RPMI8226 (cell line): ENCODE measurements around the gene TTLL12.

Experiments used
- DNase-seq: peaks from one replicate; pipeline ENCODE4 v3.0.0-alpha.2; 2015

Gene TTLL12

GRCh38 chr22:43198126-43198525 lies 11.2 kb upstream of the TTLL12 start:
- DNase-seq, result no peak

GRCh38 chr22:43197271-43197941 lies 10.5 kb upstream of the TTLL12 start:
- peak; percentile 59 for DNase-seq

- no peak for DNase-seq
Observed at GRCh38 chr22:43191831-43192230, 4.9 kb upstream of the TTLL12 start.

- no peak for DNase-seq
Observed at GRCh38 chr22:43188829-43189545, 2.1 kb upstream of the TTLL12 start.

- DNase-seq, result peak; percentile 96
Observed at GRCh38 chr22:43187171-43188099, 501 bp upstream of the TTLL12 start.

- peak; percentile 55 for DNase-seq
Observed at GRCh38 chr22:43185860-43186261, 1.1 kb downstream of the TTLL12 start.

- DNase-seq, result no peak
Observed at GRCh38 chr22:43183496-43184277, 3.2 kb downstream of the TTLL12 start.

- no peak for DNase-seq
Observed at GRCh38 chr22:43182726-43183125, 4.2 kb downstream of the TTLL12 start.

- DNase-seq, result no peak
Observed at GRCh38 chr22:43182118-43182517, 4.8 kb downstream of the TTLL12 start.

GRCh38 chr22:43181321-43182076 lies 5.4 kb downstream of the TTLL12 start:
- no peak for DNase-seq

GRCh38 chr22:43180670-43181069 lies 6.3 kb downstream of the TTLL12 start:
- DNase-seq, result no peak

- DNase-seq, result no peak
Observed at GRCh38 chr22:43179911-43180195, 7.1 kb downstream of the TTLL12 start.

GRCh38 chr22:43179146-43179910 lies 7.6 kb downstream of the TTLL12 start:
- no peak for DNase-seq

- DNase-seq, result no peak
Observed at GRCh38 chr22:43177479-43177878, 9.5 kb downstream of the TTLL12 start.

GRCh38 chr22:43176090-43176489 lies 10.8 kb downstream of the TTLL12 start:
- DNase-seq, result no peak

- no peak for DNase-seq
Observed at GRCh38 chr22:43174941-43175531, 11.9 kb downstream of the TTLL12 start.

- DNase-seq, result no peak
Observed at GRCh38 chr22:43173976-43174720, 12.8 kb downstream of the TTLL12 start.

- DNase-seq, result no peak
Observed at GRCh38 chr22:43173566-43173965, 13.4 kb downstream of the TTLL12 start.

GRCh38 chr22:43172191-43172590 lies 14.7 kb downstream of the TTLL12 start:
- DNase-seq, result no peak

- no peak for DNase-seq
Observed at GRCh38 chr22:43171607-43172006, 15.3 kb downstream of the TTLL12 start.
